HG03571 (cell line): Measurements from ENCODE around the gene GPR15.

Experiments used
- ATAC-seq: cut with Tn5 transposase; IDR thresholded peaks from one replicate; pipeline ENCODE4 v1.9.1; 2021; ENCODE audit not compliant: unreplicated experiment

GPR15 gene

GRCh38 chr3:98582042-98582441, 50.3 kb downstream of the GPR15 start:
- no peak for ATAC-seq

- ATAC-seq: no peak
Observed at GRCh38 chr3:98583766-98584165, 52.0 kb downstream of the GPR15 start.
